Caco-2 (cell line): ENCODE measurements around the gene ADAM23. TPM values are rescaled to one million over a fixed set of nuclear protein-coding genes. Genes with fewer than 3 reads are reported as not detected.
A peak's percentile ranks its signal among the peaks of the same experiment; 100 is the strongest.

ENCODE experiments used
- BruUV-seq: library from RNA; stranded (reverse); fragments of 400-500 nt; replicated peaks from 2 replicates; lab custom pipeline; 2021; lab: Mats Ljungman, UMichigan
- CTCF ChIA-PET: fragments of 300-600 bp; sonication (Branson Sonifier 250); formaldehyde crosslinking; loops from one replicate; lab custom pipeline; 2022; ENCODE audit warnings: antibody characterized with exemption; lab: Charles Lee
- POLR2A ChIA-PET: fragments of 300-600 bp; sonication (Branson Sonifier 250); formaldehyde crosslinking; loops from one replicate; lab custom pipeline; 2022; ENCODE audit warnings: antibody characterized with exemption; lab: Charles Lee
- DNase-seq, 2 experiments: peaks; one replicate each; pipeline versions ENCODE4 v3.0.0 to v3.0.0-alpha.2; 2020 to 2022
- H3K27me3 ChIP-seq: replicated peaks from 2 replicates; pipeline ENCODE4 v1.6.0; 2011; ENCODE audit warnings: low read length; ENCODE audit not compliant: control insufficient read depth, insufficient read depth
- H3K36me3 ChIP-seq: 2 replicates; pipeline ENCODE4 v1.5.1; 2011; ENCODE audit warnings: low read length; ENCODE audit not compliant: control insufficient read depth, insufficient read depth
- H3K4me1 ChIP-seq: fragments of 250-450 bp; sonication (Bioruptor Pico); 2 replicates; pipeline ENCODE4 v1.5.1; 2020; ENCODE audit warnings: mild to moderate bottlenecking
- H3K4me3 ChIP-seq: 2 replicates; pipeline ENCODE4 v1.5.1; 2011; ENCODE audit warnings: low read depth, mild to moderate bottlenecking, control low read depth, low read length
- H3K9me3 ChIP-seq: fragments of 250-450 bp; sonication (Bioruptor Pico); 2 replicates; pipeline ENCODE4 v1.5.1; 2020; ENCODE audit warnings: mild to moderate bottlenecking, moderate library complexity
- H3K27ac Mint-ChIP-seq: one replicate; pipeline ENCODE4 v1.8.0; 2022; ENCODE audit warnings: mixed read lengths; ENCODE audit not compliant: unreplicated experiment
- H3K27me3 Mint-ChIP-seq: one replicate; pipeline ENCODE4 v1.8.0; 2022; ENCODE audit warnings: mixed read lengths; ENCODE audit not compliant: insufficient read depth, unreplicated experiment
- H3K36me3 Mint-ChIP-seq: one replicate; pipeline ENCODE4 v1.8.0; 2022; ENCODE audit warnings: mild to moderate bottlenecking, mixed read lengths; ENCODE audit not compliant: insufficient read depth, unreplicated experiment
- H3K4me1 Mint-ChIP-seq: one replicate; pipeline ENCODE4 v1.8.0; 2022; ENCODE audit warnings: low read depth, mixed read lengths; ENCODE audit not compliant: unreplicated experiment
- H3K4me3 Mint-ChIP-seq: one replicate; pipeline ENCODE4 v1.8.0; 2022; ENCODE audit warnings: mild to moderate bottlenecking, moderate library complexity, mixed read lengths; ENCODE audit not compliant: unreplicated experiment
- H3K9me3 Mint-ChIP-seq: one replicate; pipeline ENCODE4 v1.8.0; 2022; ENCODE audit warnings: mixed read lengths; ENCODE audit not compliant: unreplicated experiment
- intact Hi-C: fragments of 100-400 bp; cut with micrococcal nuclease; formaldehyde crosslinking; loops from one replicate; pipeline ENCODE4 v1.10.0; 2022; ENCODE audit not compliant: unreplicated experiment
- total RNA-seq: library from RNA; stranded (reverse); gene quantifications from 2 replicates; pipeline ENCODE4 v1.2.3, GENCODE V29; 2022
- TF ChIP-seq, protein P1 (sequence below), 2 experiments: fragments of 200-600 bp in 1 of 2; IDR thresholded peaks; 1 replicate in 1 of 2; 2 replicates in 1 of 2; pipeline versions ENCODE4 v1.5.1 to v1.8.0; 2011 to 2022; ENCODE audit warnings: antibody characterized with exemption in 1 of 2, control low read depth in 1 of 2, inconsistent platforms in 1 of 2, low read depth in 1 of 2, low read length in 1 of 2, mild to moderate bottlenecking in 1 of 2, moderate library complexity in 1 of 2; ENCODE audit not compliant: insufficient read depth in 1 of 2, severe bottlenecking in 1 of 2, unreplicated experiment in 1 of 2

ADAM23 gene
- total RNA-seq, 1 experiment from 2014 or later, result 55.1 TPM

GRCh38 chr2:206423147-206423546 lies 20.2 kb upstream of the ADAM23 start:
- Histone ChIP-seq H3K4me3 (no peak overlapping the region), H3K4me1 (no peaks in the 10 kb centered on the region), H3K27me3 (no peaks in the 10 kb centered on the region), H3K36me3 (no peaks in the 10 kb centered on the region), H3K9me3 (no peaks in the 10 kb centered on the region)
- BruUV-seq, result no TSS peak
- CTCF ChIA-PET, result no interaction called here
- Mint-ChIP-seq H3K27ac (no peak overlapping the region), H3K9me3 (no peaks in the 10 kb centered on the region), H3K36me3 (peaks cover 4% of the 10 kb centered on the region), H3K4me1 (no peaks in the 10 kb centered on the region), H3K4me3 (no peak overlapping the region), H3K27me3 (no peaks in the 10 kb centered on the region)
- POLR2A ChIA-PET, result no interaction called here
- peak; percentile 33 to 48 for DNase-seq
- intact Hi-C loops, result no loop called here
- TF ChIP-seq, protein P1, sequence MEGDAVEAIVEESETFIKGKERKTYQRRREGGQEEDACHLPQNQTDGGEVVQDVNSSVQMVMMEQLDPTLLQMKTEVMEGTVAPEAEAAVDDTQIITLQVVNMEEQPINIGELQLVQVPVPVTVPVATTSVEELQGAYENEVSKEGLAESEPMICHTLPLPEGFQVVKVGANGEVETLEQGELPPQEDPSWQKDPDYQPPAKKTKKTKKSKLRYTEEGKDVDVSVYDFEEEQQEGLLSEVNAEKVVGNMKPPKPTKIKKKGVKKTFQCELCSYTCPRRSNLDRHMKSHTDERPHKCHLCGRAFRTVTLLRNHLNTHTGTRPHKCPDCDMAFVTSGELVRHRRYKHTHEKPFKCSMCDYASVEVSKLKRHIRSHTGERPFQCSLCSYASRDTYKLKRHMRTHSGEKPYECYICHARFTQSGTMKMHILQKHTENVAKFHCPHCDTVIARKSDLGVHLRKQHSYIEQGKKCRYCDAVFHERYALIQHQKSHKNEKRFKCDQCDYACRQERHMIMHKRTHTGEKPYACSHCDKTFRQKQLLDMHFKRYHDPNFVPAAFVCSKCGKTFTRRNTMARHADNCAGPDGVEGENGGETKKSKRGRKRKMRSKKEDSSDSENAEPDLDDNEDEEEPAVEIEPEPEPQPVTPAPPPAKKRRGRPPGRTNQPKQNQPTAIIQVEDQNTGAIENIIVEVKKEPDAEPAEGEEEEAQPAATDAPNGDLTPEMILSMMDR (IDR thresholded peaks at IDR 0.05; ENCODE audit: insufficient read depth in 1 of 2, low read depth in 1 of 2, low read length in 1 of 2, severe bottlenecking in 1 of 2, unreplicated experiment in 1 of 2), result no peak

DNA sequence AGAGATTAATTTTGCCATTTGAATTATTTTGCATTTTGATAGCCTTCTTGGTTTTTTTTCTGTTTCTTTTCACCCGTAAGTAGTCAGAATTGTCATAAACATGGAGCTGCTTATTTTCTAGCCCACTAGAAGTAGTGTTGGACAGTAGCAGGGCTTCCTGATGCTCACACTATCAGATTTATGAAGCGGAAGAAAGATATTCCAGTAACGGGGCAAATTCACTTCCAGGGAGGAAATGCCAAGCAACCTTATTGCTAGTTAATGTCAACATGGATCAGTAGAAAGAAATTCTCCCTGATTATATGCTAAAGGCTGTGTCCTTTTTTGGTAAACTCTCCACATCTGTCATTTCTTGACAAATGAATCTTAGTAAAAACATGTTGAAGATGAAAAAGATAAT lies 19.2 kb upstream of the ADAM23 start:
- intact Hi-C loops, result no loop called here
- TF ChIP-seq, protein P1 (IDR thresholded peaks at IDR 0.05; ENCODE audit: insufficient read depth in 1 of 2, low read depth in 1 of 2, low read length in 1 of 2, severe bottlenecking in 1 of 2, unreplicated experiment in 1 of 2), result no peak
- Histone ChIP-seq H3K36me3 (no peaks in the 10 kb centered on the region), H3K4me1 (no peaks in the 10 kb centered on the region), H3K9me3 (no peaks in the 10 kb centered on the region), H3K4me3 (no peak overlapping the region), H3K27me3 (no peaks in the 10 kb centered on the region)
- Mint-ChIP-seq H3K4me3 (no peak overlapping the region), H3K36me3 (peaks cover 4% of the 10 kb centered on the region), H3K9me3 (no peaks in the 10 kb centered on the region), H3K4me1 (no peaks in the 10 kb centered on the region), H3K27me3 (no peaks in the 10 kb centered on the region), H3K27ac (no peak overlapping the region)
- DNase-seq, result no peak
- POLR2A ChIA-PET, result no interaction called here
- BruUV-seq, result no TSS peak
- CTCF ChIA-PET, result no interaction called here

- no peaks in the 10 kb centered on the region for H3K4me1 Mint-ChIP-seq
- H3K4me3 ChIP-seq, result no peak overlapping the region
- intact Hi-C loops, result no loop called here
- H3K27me3 ChIP-seq, result no peaks in the 10 kb centered on the region
- no peaks in the 10 kb centered on the region for H3K9me3 Mint-ChIP-seq
- POLR2A ChIA-PET, result no interaction called here
- no peaks in the 10 kb centered on the region for H3K36me3 ChIP-seq
- H3K4me1 ChIP-seq, result no peaks in the 10 kb centered on the region
- TF ChIP-seq, protein P1 (IDR thresholded peaks at IDR 0.05; ENCODE audit: insufficient read depth in 1 of 2, low read depth in 1 of 2, low read length in 1 of 2, severe bottlenecking in 1 of 2, unreplicated experiment in 1 of 2), result no peak
- no peaks in the 10 kb centered on the region for H3K9me3 ChIP-seq
- DNase-seq, result no peak
- no peaks in the 10 kb centered on the region for H3K27me3 Mint-ChIP-seq
- no peaks in the 10 kb centered on the region for H3K36me3 Mint-ChIP-seq
- no peak overlapping the region for H3K4me3 Mint-ChIP-seq
- CTCF ChIA-PET, result no interaction called here
- BruUV-seq, result no TSS peak
- no peak overlapping the region for H3K27ac Mint-ChIP-seq
These were observed 14.5 kb upstream of the ADAM23 start for GRCh38 chr2:206428783-206429182.
